K562 (cell line): ENCODE measurements around the gene GLTPD2. TPM values are rescaled to one million over a fixed set of nuclear protein-coding genes. Genes with fewer than 3 reads are reported as not detected.

ENCODE experiments used
- ATAC-seq: fragments of 200-7000 bp; cut with Tn5 transposase; 3 replicates; pipeline ENCODE4 v1.9.1; 2020; ENCODE audit warnings: moderate library complexity
- BruUV-seq: library from RNA; stranded (reverse); fragments of 400-500 nt; replicated peaks from 2 replicates; lab custom pipeline; 2021; lab: Mats Ljungman, UMichigan
- CTCF ChIA-PET: fragments of 300-600 bp; formaldehyde crosslinking; extraction: SDS; loops from one replicate; lab custom pipeline; 2021; ENCODE audit warnings: low intra/inter-chr PET ratio; lab: Yijun Ruan, JAX
- POLR2A ChIA-PET: fragments of 300-600, 350-650 bp; sonication (Branson Sonifier 250); formaldehyde crosslinking; extraction: SDS; loops from one replicate; lab custom pipeline; 2021; ENCODE audit warnings: antibody characterized with exemption, inconsistent platforms; lab: Yijun Ruan, JAX
- DNase-seq, 4 experiments: peaks; one replicate each; pipeline versions ENCODE4 v3.0.0 to v3.0.0-alpha.2; 2011 to 2018; ENCODE audit warnings: low spot score in 3 of 4, mixed read lengths in 3 of 4; ENCODE audit errors: extremely low read depth in 1 of 4
- FAIRE-seq: peaks from 2 replicates; lab custom pipeline; 2011; peaks lifted over from hg19 to GRCh38; lab: Jason Lieb, UNC
- H2AFZ ChIP-seq: 2 replicates; pipeline ENCODE4 v1.6.0; 2011; ENCODE audit warnings: low read depth, low read length, control low read depth, inconsistent platforms
- H3K27ac ChIP-seq: fragments of 200-600 bp; 3 replicates; pipeline ENCODE4 v1.8.0; 2011; ENCODE audit warnings: low read depth, mild to moderate bottlenecking, control low read depth, inconsistent platforms, low read length, moderate library complexity, mixed read lengths; ENCODE audit errors: extremely low read depth
- H3K27me3 ChIP-seq, 2 experiments: fragments of 300-600 bp in 1 of 2; 2 replicates in 1 of 2; 3 replicates in 1 of 2; pipeline versions ENCODE4 v1.6.0 to v1.8.0; 2011; ENCODE audit warnings: inconsistent platforms in 2 of 2, low read length in 2 of 2, mild to moderate bottlenecking in 1 of 2, mixed read lengths in 1 of 2, moderate library complexity in 1 of 2; ENCODE audit not compliant: control insufficient read depth in 2 of 2, insufficient read depth in 2 of 2
- H3K36me3 ChIP-seq: fragments of 300-600 bp; 3 replicates; pipeline ENCODE4 v1.8.0; 2011; ENCODE audit warnings: mild to moderate bottlenecking, low read length, inconsistent platforms; ENCODE audit not compliant: control insufficient read depth, insufficient read depth
- H3K4me1 ChIP-seq, 2 experiments: fragments of 200-600 bp in 1 of 2; replicated peaks in 1 of 2; 2 replicates in 1 of 2; 3 replicates in 1 of 2; pipeline versions ENCODE4 v1.5.1 to v1.8.0; 2011; ENCODE audit warnings: inconsistent platforms in 2 of 2, low read length in 2 of 2, mild to moderate bottlenecking in 1 of 2, mixed read lengths in 1 of 2, moderate library complexity in 1 of 2; ENCODE audit not compliant: control insufficient read depth in 2 of 2, insufficient read depth in 2 of 2
- H3K4me2 ChIP-seq: 2 replicates; pipeline ENCODE4 v1.6.1; 2011; ENCODE audit warnings: low read length, control low read depth, inconsistent platforms, mixed read lengths; ENCODE audit not compliant: insufficient read depth
- H3K4me3 ChIP-seq: fragments of 200-600 bp; sonication (generic), shearing (Covaris generic); 2 replicates; pipeline ENCODE4 v1.5.1; 2016; ENCODE audit warnings: control low read depth, inconsistent platforms
- H3K79me2 ChIP-seq: fragments of 200-600 bp; 3 replicates; pipeline ENCODE4 v1.8.0; 2011; ENCODE audit warnings: low read length, inconsistent platforms; ENCODE audit not compliant: control insufficient read depth, insufficient read depth
- H3K9ac ChIP-seq, 2 experiments: 2 replicates each; pipeline versions ENCODE4 v1.6.0 to v1.6.1; 2011; ENCODE audit warnings: low read depth in 2 of 2, low read length in 2 of 2, control low read depth in 1 of 2, inconsistent platforms in 1 of 2, mild to moderate bottlenecking in 1 of 2, mixed read lengths in 1 of 2; ENCODE audit not compliant: insufficient read depth in 1 of 2
- H3K9me1 ChIP-seq: one replicate; pipeline ENCODE4 v1.6.0; 2011; ENCODE audit warnings: inconsistent platforms, mild to moderate bottlenecking, low read length, moderate library complexity; ENCODE audit not compliant: control insufficient read depth, insufficient read depth
- H3K9me3 ChIP-seq: replicated peaks from 2 replicates; pipeline ENCODE4 v1.5.1; 2011; ENCODE audit warnings: low read depth, low read length, inconsistent platforms; ENCODE audit not compliant: control insufficient read depth, insufficient read depth
- H4K20me1 ChIP-seq: replicated peaks from 2 replicates; pipeline ENCODE4 v1.6.1; 2011; ENCODE audit warnings: low read length, inconsistent platforms, mixed read lengths; ENCODE audit not compliant: control insufficient read depth, insufficient read depth
- ELF1 ChIP-seq: fragments of 200-800 bp; sonication (Bioruptor generic); IDR thresholded peaks from 2 replicates; pipeline ENCODE4 v1.6.1; 2016; ENCODE audit warnings: missing genetic modification characterization, missing compliant biosample characterization
- HLTF ChIP-seq: fragments of 450-650 bp; IDR thresholded peaks from 2 replicates; pipeline ENCODE4 v1.6.1; 2016
- L3MBTL2 ChIP-seq: fragments of 450-650 bp; IDR thresholded peaks from 2 replicates; pipeline ENCODE4 v1.6.1; 2016; ENCODE audit warnings: mild to moderate bottlenecking, moderate library complexity
- MYC ChIP-seq, 2 experiments: fragments of 250-450 bp in 1 of 2; sonication (Bioruptor Pico) in 1 of 2; IDR thresholded peaks; 2 replicates each; pipeline versions ENCODE4 v1.5.1 to v1.6.1; 2012 to 2021; ENCODE audit warnings: low read depth in 2 of 2, borderline replicate concordance in 1 of 2, improper control_type of control experiment in 1 of 2, low read length in 1 of 2, mild to moderate bottlenecking in 1 of 2, moderate library complexity in 1 of 2
- STAG1 ChIP-seq: sonication (generic); formaldehyde crosslinking; IDR thresholded peaks from 2 replicates; pipeline ENCODE4 v1.5.0; 2020; ENCODE audit warnings: missing genetic modification reagents, borderline replicate concordance
- ZKSCAN1 ChIP-seq: fragments of 150-350 bp; IDR thresholded peaks from 2 replicates; pipeline ENCODE4 v1.6.1; 2016; ENCODE audit warnings: low read depth, low read length
- WGBS: fragments of 100-300 bp; shearing (Covaris generic); methylation state at CpG from one replicate; pipeline ENCODE4 v1.1.6; 2016; ENCODE audit warnings: low coverage, mixed read lengths; ENCODE audit not compliant: insufficient coverage; ENCODE audit errors: missing lambda C conversion rate; 5-methylcytosine and 5-hydroxymethylcytosine counted together
- in situ Hi-C: fragments of 300-500 bp; cut with MboI; formaldehyde crosslinking; loops from 4 replicates; pipeline ENCODE4 v1.15.0; 2018; ENCODE audit warnings: inconsistent platforms, mixed read lengths
- intact Hi-C: fragments of 100-400 bp; cut with micrococcal nuclease; formaldehyde crosslinking; loops from 2 replicates; pipeline ENCODE4 v1.14.2; 2022
- polyA plus RNA-seq, 8 experiments: library from polyadenylated mRNA; depleted of rRNA in 4 of 8; stranded (reverse) in 5 of 8; unstranded in 3 of 8; fragments of >200 nt; fragmentation: Nextera tagmentation in 2 of 8; fragmentation: Illumina TruSeq in 1 of 8; extraction: Ambion mirVana in 2 of 8; extraction: Trizol in 1 of 8; gene quantifications; 2 replicates each; pipeline versions ENCODE4 v1.2.1 to v1.2.3, GENCODE V29; 2011 to 2014; ENCODE audit warnings: inconsistent platforms in 1 of 8, missing spikeins in 1 of 8
- total RNA-seq, 7 experiments: library from RNA; depleted of rRNA in 6 of 7; stranded (reverse); fragments of >200 nt in 6 of 7; fragmentation: Illumina TruSeq in 2 of 7; extraction: Trizol in 2 of 7; gene quantifications; 2 replicates each; pipeline versions ENCODE4 v1.2.1 to v1.2.3, GENCODE V29; 2011 to 2021; ENCODE audit warnings: low replicate concordance in 1 of 7
- TF ChIP-seq, protein P1 (sequence below): fragments of 450-650 bp; IDR thresholded peaks from 2 replicates; pipeline ENCODE4 v1.7.0; 2016; ENCODE audit warnings: borderline replicate concordance
- TF ChIP-seq, protein P2 (sequence below): sonication (generic); formaldehyde crosslinking; IDR thresholded peaks from 2 replicates; pipeline ENCODE4 v1.8.0; 2022; ENCODE audit warnings: missing genetic modification reagents, mild to moderate bottlenecking, moderate library complexity, borderline replicate concordance
- TF ChIP-seq, protein P3 (sequence below), 2 experiments: fragments of 450-650 bp; IDR thresholded peaks; 2 replicates each; pipeline ENCODE4 v1.6.1; 2016

The GLTPD2 gene
- total and polyA plus RNA-seq, 9 of the 15 experiments (the other 6 are each of a cell fraction or from before 2014, with no cell fraction given): not detected

DNA sequence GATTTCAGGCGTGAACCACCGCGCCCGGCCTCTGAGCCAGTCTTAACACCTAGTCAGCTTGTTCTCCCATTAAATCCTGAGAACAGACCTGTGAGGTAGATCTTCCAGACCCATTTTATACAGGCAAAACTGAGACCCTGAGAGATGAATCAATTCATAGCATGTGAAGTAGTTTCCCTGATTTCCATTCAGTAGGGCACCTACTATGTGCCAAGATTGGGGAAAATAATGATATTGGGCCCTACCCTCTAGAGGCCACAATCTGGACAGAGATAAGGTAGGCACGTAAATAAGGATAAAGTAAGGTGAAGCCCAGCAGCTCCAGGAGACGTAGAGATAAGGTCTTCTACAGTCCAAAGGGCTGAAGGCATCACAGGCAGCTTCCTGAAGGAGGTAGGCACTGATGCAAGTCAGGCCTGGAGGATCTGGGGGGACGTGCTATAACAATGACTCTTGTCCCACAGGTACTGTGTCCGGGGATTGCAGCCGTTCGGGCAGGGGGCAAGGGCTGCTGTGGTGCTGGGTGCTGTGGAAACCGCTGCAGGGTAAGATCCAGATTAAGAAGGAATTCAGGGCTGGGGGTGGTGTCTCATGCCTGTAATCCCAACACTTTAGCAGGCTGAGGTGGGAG is 8.3 kb upstream of the GLTPD2 start:
- no peak for TF ChIP-seq HLTF
- peak; percentile 86 for TF ChIP-seq ZKSCAN1
- no peaks in the 10 kb centered on the region for H4K20me1 ChIP-seq
- ATAC-seq (no peak), FAIRE-seq (no peak), DNase-seq (no peak)
- H3K4me3 ChIP-seq: no peak overlapping the region
- POLR2A ChIA-PET: interaction anchor here (0.6 kb wide), 1 partner anchor 45 kb away, joined by 3 read pairs; no protein-coding TSS in a partner anchor
- WGBS: 4% methylated on average over 11 of the region's 11 CpGs
- H3K4me2 ChIP-seq: no peak overlapping the region
- no peak overlapping the region for H3K27ac ChIP-seq
- no peak overlapping the region for H3K9ac ChIP-seq
- H3K9me3 ChIP-seq: no peaks in the 10 kb centered on the region
- H3K36me3 ChIP-seq: no peaks in the 10 kb centered on the region
- peaks cover 3 to 26% of the 10 kb centered on the region in 2 experiments; a peak in 3 of 5 replicates for H3K27me3 ChIP-seq
- H3K79me2 ChIP-seq: no peaks in the 10 kb centered on the region
- H2AFZ ChIP-seq: no peak overlapping the region
- intact Hi-C loops (no loop called here), in situ Hi-C loops (no loop called here)
- no peaks in the 10 kb centered on the region for H3K9me1 ChIP-seq
- H3K4me1 ChIP-seq: peaks cover 0 to 11% of the 10 kb centered on the region in 2 experiments; a peak in 3 of 5 replicates
- BruUV-seq: no TSS peak
- CTCF ChIA-PET: no interaction called here

DNA sequence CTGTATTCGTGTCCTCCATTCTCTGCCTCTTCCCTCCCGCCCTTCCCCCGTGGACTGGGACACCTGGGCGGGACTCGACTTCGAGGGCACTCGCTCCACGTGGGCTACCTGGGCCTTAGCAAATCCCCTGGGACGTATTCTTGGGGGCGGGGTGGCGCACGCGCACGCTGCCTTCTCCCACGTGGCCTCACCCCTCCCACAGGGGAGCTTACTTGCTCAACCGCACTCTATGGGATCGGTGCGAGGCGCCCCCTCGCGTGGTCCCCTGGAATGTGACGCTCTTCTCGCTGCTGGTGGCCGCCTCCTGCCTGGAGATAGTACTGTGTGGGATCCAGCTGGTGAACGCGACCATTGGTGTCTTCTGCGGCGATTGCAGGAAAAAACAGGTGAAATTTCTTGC is 6.1 kb upstream of the GLTPD2 start:
- 20% methylated on average over 7 of the region's 28 CpGs for WGBS
- TF ChIP-seq L3MBTL2 (peak; percentile 96), ELF1 (tag) (no peak), STAG1 (CRISPR knock-in tag) (peak; percentile 32; the same call in 1 of the 2 replicates), MYC (IDR thresholded peaks at IDR 0.05; ENCODE audit: low read depth, low read length) (peak; percentile 71; the same call in 1 of the 2 replicates), MYC (CRISPR knock-in tag; IDR thresholded peaks at IDR 0.05; ENCODE audit: borderline replicate concordance, low read depth) (no peak)
- TF ChIP-seq, protein P1, sequence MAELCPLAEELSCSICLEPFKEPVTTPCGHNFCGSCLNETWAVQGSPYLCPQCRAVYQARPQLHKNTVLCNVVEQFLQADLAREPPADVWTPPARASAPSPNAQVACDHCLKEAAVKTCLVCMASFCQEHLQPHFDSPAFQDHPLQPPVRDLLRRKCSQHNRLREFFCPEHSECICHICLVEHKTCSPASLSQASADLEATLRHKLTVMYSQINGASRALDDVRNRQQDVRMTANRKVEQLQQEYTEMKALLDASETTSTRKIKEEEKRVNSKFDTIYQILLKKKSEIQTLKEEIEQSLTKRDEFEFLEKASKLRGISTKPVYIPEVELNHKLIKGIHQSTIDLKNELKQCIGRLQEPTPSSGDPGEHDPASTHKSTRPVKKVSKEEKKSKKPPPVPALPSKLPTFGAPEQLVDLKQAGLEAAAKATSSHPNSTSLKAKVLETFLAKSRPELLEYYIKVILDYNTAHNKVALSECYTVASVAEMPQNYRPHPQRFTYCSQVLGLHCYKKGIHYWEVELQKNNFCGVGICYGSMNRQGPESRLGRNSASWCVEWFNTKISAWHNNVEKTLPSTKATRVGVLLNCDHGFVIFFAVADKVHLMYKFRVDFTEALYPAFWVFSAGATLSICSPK: no peak
- TF ChIP-seq, protein P2, sequence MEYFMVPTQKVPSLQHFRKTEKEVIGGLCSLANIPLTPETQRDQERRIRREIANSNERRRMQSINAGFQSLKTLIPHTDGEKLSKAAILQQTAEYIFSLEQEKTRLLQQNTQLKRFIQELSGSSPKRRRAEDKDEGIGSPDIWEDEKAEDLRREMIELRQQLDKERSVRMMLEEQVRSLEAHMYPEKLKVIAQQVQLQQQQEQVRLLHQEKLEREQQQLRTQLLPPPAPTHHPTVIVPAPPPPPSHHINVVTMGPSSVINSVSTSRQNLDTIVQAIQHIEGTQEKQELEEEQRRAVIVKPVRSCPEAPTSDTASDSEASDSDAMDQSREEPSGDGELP (CRISPR knock-in tag): peak; percentile 85
- TF ChIP-seq, protein P3, sequence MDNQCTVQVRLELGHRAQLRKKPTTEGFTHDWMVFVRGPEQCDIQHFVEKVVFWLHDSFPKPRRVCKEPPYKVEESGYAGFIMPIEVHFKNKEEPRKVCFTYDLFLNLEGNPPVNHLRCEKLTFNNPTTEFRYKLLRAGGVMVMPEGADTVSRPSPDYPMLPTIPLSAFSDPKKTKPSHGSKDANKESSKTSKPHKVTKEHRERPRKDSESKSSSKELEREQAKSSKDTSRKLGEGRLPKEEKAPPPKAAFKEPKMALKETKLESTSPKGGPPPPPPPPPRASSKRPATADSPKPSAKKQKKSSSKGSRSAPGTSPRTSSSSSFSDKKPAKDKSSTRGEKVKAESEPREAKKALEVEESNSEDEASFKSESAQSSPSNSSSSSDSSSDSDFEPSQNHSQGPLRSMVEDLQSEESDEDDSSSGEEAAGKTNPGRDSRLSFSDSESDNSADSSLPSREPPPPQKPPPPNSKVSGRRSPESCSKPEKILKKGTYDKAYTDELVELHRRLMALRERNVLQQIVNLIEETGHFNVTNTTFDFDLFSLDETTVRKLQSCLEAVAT (IDR thresholded peaks at IDR 0.05): no peak

More for the DNA sequence above, 6.1 kb upstream of the GLTPD2 start:
- H3K79me2 ChIP-seq: no peaks in the 10 kb centered on the region
- peak overlapping the region; percentile 10; the same call in 1 of the 2 replicates for H3K4me2 ChIP-seq
- no TSS peak for BruUV-seq
- H3K27ac ChIP-seq: no peak overlapping the region
- intact Hi-C loops (no loop called here), in situ Hi-C loops (no loop called here)
- no peak overlapping the region for H3K4me3 ChIP-seq
- H3K9me3 ChIP-seq: no peaks in the 10 kb centered on the region
- ChIA-PET POLR2A (interaction anchor here (0.7 kb wide), 1 partner anchor 10 kb away, joined by 3 read pairs; no protein-coding TSS in a partner anchor), CTCF (no interaction called here)
- DNase-seq: peak; percentile 61 to 67 (median 62)
- peaks cover 6 to 33% of the 10 kb centered on the region in 2 experiments; a peak in 3 of 5 replicates for H3K27me3 ChIP-seq
- FAIRE-seq: no peak
- peaks cover 0 to 19% of the 10 kb centered on the region in 2 experiments; a peak in 3 of 5 replicates for H3K4me1 ChIP-seq
- peak; percentile 90 for ATAC-seq
- no peaks in the 10 kb centered on the region for H4K20me1 ChIP-seq
- no peaks in the 10 kb centered on the region for H3K36me3 ChIP-seq
- H3K9ac ChIP-seq: peak overlapping the region in 1 of 2 experiments; percentile 45; a peak in 2 of 4 replicates
- H2AFZ ChIP-seq: 0 out of 2 replicates have a peak overlapping the region, but pooled peaks have one; percentile 40
- H3K9me1 ChIP-seq: no peaks in the 10 kb centered on the region
